Activated CD4-positive, alpha-beta T cell treated with anti-CD3 and anti-CD28 coated beads, Interleukin-2, Interleukin-6, amounts not matched to agents 100 ng/mL and 50 ng/mL, durations not matched to agents 16 hours and 8 hours (primary cell): Measurements from ENCODE around the gene BTBD16.

ENCODE experiments used
- DNase-seq: peaks from one replicate; pipeline ENCODE4 v3.0.0-alpha.2; 2020

BTBD16 gene

DNA sequence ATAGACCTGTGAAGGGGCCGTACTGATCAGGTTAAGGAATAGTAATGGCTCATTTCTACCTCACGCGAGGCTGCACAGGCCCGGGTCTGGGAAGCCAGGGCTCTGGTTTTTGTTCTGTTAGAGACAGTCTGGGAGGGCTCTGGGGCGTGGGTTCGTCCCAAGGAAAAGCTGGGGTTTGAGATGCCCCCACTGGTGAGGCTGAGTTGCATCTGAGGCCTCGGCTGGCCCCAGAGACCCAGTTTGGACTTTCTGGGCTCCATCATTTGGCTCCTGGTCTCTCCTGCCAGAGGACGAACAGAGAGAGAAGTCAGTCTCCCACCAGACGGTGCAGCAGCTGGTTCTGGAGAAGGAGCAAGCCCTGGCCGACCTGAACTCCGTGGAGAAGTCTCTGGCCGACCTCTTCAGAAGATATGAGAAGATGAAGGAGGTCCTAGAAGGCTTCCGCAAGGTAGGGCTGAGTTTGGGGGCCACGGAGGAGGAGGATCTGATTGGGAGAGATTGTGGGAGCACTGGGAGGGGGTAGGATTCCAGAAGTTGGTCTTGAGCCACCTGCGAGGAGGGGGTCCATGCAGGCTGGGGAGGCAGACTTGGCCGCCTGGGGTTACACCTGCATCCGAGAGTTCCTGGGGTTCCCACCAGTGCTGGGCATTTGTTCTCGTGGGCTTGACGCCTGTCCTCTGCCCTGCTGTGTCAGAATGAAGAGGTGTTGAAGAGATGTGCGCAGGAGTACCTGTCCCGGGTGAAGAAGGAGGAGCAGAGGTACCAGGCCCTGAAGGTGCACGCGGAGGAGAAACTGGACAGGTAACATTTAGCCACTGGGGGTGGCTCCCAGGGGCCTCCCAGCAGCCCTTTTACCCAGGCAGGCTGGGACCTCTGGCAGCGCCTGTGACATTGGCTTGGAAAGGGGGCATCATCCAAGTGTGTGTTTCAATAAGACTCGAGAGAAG lies 22.5 kb upstream of the BTBD16 start:
- no peak for DNase-seq

DNA sequence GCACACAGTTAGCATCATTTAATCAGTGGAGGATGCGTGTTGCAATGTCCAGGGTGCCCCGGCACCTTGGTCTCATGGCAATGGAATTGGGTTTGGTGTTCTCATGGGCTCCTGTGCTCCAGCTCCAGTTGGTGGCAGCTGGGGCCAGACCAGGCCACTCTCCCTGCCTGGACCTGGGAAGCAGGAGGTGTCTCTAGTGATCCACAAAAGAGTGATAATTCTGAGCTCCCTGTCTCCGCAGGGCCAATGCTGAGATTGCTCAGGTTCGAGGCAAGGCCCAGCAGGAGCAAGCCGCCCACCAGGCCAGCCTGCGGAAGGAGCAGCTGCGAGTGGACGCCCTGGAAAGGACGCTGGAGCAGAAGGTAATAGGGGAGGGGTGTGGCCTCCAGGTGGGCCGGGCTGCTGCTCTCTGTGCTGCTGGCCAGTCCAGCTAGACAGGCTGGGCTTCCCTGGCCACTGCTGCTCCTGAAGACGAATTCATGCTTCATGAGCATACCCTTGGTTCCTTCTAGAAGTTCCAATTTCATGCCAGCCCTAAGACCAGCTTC lies 21.7 kb upstream of the BTBD16 start:
- no peak for DNase-seq

DNA sequence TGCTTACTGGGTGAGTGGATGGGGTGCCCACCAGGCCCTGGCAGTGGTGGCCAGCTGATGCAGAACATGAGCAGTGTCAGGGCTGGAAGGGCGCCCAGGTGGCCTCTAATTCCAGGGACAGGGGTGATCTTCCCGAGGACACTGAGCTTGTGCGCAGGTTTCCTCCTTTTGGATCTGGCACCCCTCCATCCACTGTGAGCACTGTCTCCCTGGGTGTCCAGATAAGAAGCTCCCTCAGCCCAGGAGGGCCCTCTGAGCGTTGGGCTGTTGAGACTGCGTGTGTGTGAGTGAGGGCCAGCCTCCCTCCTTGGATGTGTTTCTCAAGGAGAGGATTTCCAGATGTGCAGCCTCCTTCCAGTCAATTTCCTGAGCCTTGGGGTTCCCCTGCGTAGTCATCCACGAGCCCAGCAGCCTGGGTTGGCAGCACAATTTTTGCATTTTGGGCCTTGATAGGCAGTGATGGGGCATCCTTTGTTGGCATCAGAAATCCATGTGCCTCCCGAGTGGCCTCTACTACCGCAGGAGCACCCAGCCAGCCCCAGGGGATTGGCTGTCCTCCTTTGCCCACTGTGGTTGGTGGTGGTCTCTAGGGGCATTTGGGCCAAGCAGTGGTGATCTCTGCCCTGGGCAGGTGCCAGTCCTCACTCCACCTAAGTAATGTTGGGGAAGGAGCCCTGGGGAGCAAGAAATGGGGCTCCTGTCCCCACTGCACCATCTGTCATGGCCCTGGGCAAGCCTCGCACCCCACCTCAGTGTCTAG lies 20.9 kb upstream of the BTBD16 start:
- no peak for DNase-seq

DNA sequence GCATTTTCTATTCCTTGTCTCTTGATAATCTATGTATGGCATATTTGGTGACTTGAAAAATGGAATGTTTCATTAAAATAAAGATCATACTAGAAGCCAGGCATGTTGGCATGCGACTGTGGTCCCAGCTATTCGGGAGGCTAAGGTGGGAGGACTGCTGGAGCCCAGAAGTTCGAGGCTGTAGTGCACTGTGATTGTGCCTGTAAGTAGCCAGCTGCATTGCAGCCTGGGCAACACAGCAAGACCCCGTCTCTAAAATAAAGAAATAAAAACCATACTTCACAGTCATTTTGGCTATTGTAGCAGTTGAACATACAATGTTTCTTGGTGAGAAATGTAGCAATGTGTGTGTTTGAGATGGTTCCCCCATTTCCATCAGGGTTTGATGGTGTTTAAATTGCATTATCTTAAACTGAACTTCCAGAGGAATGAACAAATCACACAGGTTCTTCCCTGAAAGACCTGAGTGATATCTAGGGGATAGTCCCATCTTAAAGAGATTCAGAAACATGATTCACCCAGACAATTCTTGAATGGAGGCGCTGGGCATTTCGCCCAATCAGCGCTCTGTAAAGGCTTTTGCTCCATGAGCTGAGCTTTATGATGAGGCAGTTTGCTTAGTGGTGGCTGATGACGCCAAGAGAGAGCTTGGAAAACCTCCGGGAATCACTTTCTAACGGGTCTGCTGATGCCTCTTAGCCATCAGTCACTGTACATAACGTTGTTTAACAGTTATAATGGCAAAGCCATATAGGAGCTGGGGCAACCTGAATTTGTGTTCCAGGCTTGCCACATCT lies 19.4 kb upstream of the BTBD16 start:
- DNase-seq: no peak

DNA sequence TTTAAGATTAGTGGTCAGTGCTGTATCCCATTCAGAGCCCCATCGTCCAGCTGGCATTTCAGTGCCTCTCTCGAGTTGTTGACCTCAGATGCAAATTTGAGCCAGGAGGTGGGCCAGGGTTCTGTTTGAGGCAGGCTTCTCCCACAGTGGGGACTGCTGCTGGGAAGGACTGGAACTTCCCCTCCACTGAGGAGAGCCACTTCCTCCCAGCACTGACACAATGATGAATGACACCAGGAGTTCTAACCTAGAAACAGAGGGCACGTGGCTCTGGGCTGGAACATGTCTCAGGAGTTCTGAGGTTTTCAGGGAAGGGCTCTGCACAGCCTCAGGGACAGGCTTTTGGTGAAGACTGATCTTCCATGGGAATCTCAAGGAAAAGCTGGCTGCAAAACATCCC lies 18.3 kb upstream of the BTBD16 start:
- no peak for DNase-seq

DNA sequence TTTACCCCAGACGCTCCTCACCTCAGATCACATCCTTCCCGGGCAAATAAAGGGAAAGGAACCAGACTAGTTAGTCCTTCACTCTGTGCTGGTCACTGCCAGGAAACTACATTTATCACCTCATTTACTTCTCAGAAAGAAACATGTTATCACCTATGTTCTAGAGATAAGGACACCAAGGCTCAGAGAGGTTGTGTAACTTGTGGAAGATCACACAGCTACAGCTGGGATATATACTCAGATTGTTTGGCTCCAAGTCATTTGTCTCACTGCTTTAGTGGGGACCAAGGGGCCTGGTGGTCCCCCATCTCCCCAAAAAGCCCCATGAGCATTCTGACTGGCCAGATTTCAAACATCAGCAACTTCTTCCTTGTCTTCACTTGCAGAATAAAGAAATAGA lies 17.5 kb upstream of the BTBD16 start:
- no peak for DNase-seq

DNA sequence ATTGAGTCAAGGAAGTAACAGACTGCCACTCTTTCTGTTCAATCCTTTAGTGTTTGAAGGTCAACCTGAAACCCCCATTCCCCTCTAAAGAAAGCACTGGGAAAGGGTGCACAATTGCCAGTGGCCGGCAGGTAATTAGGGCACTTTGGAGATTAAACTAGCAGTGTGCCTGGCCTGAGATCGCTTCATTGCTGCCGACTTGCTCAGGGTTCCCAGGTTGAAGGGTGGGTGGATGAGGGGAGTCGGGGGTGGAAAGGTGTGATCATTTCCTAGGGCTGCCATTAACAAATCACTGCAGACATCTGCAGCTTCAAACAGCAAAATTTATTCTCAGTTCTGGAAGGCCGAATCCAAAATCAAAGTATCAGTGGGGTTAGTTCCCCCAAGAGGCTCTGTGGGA lies 16.3 kb upstream of the BTBD16 start:
- no peak for DNase-seq

DNA sequence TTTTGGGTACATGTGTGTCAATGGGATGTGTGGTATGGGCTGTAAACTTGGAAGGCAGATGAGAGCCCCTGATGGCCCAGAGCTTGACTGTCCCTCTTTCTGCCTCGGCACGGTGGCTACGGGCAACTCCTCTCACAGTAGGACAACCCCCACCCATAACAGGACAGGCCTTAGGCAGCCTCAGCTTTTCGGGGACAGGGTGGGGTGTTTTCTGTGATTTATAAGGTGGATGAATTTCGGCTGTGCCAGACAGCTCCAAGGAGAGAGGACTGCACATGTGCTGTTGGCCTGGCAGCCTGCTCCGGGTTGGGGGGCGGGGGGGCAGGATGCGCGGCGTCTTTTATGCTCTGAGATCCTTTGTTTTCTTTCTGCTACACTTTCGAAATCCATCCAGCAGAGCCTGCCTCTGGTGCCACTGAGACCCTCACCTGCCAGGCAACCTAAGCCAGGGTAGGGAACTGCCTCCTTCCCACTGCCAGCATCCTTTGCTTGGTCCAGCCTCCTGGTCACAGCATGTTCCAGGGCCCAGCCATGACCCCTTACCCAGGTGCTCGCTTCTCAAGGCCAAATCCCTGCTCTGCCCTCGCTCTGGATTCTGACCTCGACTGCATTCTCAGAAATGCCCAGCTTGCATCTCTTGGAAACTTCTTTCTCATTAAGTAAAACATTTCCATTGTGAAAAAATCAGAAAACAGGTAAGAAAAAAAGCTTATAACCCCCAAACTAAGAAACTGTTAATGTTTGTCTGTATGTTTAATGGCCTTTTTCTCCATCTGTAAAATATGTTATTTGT lies 15.4 kb upstream of the BTBD16 start:
- DNase-seq: no peak

DNA sequence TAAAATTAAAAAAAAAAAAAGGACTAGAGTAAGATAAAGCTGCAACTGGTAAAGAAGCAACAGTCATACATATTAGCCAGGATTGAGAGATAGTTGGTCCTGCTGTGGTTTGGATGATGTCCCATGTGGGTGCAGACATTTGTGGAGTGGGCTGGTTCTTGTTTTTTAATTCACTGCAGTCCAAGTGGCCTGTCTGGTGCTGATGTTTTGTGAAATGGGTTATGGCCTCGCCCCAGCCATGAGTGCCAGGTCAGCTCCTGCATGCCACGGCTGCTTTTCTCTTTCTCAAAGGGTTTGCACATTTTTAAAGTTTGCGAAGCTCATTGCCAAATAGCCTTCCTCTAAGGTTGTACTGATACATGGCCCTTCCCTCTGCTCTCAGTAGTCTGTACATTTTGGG lies 14.1 kb upstream of the BTBD16 start:
- no peak for DNase-seq

DNA sequence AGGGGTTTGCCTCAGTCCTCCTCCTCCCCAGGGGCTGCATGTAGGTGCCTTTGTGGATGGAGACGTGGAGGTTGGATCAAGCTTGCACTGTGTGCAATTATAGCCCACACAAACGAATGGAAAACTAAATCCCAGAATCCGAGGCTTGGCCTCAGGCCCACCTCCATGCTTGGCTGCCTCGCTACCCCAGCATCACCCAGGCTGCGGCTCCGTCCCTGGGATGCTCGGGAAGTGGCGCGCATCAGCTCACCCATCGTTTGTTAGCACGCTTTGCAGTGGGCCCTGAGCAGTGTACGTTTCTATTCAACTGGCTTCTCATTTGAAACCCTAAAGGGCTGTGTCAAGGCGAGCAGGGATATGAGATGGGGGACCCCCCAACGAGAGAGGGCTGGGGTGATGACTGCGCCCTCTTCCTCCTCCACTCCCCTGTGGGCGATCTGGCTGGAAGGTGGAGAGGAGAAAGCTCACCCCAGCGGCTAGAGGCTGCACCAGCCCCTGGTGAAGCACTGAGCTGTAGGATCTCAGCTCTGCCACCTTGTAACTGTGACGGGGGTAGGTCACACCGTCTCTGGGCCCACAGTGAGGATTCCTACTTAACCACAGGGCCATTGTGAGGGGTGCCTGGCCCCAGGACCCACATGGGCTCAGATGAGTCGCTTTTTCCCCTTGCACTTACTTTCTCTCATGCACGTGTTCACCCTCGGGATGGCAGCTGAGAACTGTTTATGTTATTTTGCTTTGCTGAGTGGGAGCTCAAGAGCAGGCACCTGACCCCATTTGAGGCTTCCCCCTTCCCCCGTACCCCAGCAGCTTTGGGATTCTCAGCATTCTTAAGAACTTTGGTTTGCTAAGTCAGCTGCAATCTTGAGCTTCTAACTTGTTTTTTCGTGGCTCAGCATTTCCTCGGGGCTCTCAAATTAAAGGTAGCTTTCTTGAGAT lies 12.7 kb upstream of the BTBD16 start:
- DNase-seq: no peak

DNA sequence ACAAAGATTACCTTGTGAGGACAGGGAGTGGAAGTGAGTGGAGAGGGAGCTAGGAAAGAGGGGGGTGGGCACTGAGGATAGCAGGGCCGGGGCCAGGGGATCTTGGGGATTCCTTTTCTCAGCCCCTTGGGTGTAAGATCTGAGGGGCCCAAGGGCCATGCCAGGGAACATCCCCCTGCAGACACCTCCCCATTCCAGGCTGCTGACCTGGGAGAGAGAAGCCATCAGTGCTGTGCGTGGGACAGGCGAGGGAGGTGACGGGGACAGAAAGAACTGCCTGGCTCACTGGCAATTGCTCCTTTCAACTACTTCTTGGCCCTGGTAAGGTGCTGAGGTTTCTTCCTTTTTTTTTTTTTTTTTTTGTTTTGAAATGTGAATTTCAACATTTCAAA lies 12.0 kb upstream of the BTBD16 start:
- DNase-seq: no peak

DNA sequence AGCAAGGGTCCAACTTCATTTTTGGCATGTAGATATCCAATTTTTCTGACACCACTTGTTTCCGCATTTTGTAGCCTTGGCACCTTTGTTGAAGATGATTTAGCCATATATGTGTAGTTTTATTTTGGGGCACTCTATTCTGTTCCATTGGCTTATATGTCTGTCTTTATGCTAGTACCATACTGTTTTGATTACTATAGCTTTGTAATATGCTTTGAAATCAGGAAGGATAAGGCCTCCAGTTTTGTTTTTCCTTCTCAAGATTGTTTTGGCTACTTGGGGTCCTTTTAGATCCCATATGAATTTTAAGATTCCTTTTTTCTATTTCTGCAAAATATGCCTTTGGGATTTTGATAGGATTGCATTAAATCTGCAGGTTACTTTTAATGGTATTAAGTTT lies 9.5 kb upstream of the BTBD16 start:
- no peak for DNase-seq

DNA sequence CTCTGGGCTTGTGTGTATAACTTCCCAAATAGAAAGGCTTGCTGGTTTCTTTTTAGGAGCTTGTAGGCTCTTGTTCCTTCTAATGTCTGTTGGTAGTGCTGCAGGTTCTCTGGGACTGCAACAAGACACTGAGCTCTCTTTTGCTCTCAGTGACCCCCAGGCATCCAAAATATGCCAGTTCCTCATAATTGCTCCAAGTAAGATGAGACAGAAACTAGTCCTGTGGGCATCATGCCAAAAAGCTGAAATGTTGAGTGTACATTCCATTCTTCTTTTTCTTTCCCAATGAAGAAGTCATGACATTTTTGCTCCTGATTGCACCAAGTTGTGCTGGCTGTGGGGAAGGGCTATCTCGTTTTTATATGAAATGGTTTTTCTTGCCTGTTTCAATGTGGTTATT lies 7.1 kb upstream of the BTBD16 start:
- no peak for DNase-seq

DNA sequence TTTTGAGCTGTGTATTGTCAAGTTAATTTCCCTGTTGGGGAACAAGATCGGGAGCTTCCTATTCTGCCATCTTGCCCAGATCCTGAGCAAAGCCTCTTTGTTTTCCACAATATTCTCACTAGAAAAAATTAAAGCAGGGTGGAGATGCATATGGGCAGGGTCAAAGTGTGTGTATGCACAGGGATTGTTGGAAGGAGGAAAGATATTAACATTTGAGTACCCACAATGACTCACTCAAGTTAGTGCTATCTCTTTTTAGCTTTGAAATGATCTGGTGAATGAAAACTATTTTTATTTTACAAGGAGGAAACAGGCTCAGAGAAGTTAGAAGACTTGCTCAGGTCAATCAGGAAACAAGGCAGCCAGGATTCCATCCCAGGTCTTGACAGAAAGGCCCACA lies 6.7 kb upstream of the BTBD16 start:
- DNase-seq: no peak

DNA sequence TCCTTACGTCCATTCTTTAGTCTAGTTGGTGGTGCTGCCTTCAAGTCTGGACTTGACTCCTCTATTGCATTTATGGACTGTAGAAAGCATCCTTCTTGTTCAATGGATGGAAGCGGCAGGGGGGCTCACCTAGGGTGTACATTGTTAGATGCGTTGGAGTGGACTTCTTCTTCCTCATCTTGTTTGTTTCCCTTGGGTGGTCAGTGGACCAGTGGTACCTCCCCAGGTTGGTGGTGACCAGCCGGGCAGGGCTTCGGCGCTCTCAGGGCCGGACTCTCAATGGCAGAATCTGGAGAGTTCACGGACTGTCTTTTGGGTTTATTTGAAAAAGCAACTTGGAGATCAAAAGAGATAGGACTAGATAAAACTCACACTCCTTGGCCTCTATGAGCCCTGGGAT lies 6.2 kb upstream of the BTBD16 start:
- DNase-seq: no peak

DNA sequence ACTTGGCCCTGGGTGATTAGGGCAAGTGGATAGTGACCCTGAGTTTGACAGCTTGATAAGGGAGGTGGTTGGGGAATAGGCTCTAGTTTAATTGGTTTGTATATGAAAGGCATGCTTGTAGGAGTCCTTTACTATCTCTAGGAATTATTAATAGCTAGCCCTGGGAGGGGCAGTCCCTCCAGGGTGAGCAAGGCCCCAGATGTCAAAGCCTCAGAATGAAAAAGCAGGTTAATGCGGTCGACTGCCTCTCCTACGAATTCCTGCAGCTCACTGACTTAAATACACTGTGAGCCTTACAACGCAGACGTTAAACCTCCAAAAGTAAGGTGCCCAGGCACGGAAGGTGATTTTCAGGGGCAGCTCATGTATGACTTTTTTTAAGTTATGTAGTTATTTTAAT lies 5.2 kb upstream of the BTBD16 start:
- DNase-seq: no peak

DNA sequence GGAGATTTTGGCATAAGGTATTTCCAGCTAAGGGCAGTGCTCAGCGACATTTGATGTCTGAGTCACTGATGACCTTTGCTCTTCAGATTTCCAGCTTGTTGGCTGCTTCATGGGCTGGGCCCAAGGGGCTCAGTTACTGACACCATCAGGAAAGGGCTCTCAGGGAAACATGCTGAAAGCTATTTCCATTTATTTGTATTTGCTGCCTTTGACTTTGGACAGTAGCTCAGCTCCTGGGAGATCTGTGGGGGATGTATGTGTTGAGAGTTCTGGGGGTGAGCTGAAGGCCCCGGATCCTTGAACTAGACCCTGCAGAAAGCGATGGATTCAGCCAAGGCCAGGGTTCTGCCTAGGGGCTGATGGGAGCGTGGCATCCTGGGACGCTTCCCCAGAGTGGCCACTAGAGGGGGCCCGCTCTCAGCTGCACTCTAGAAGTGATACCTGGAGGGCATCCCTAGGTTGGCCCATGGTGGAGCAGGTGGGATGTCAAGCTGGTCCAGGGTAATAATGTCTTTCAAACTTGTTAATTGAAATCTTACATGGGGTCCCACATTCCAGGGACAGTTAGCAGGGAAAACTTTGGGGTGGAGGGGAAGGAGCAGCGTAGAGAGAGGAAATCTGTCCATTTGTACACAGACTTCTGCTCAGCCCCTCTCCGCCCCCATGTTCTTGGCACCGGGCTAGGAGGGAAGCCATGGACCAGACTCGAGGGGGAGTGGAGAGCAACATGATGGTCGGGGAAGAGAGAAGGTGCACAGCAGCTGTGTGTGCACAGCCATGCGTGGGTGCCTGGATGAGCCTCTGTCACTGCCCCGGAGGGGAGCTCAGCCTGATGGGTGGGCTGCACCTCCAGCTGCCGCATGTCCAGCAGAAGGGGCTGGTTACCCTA lies 3.0 kb upstream of the BTBD16 start:
- DNase-seq: peak; percentile 61

DNA sequence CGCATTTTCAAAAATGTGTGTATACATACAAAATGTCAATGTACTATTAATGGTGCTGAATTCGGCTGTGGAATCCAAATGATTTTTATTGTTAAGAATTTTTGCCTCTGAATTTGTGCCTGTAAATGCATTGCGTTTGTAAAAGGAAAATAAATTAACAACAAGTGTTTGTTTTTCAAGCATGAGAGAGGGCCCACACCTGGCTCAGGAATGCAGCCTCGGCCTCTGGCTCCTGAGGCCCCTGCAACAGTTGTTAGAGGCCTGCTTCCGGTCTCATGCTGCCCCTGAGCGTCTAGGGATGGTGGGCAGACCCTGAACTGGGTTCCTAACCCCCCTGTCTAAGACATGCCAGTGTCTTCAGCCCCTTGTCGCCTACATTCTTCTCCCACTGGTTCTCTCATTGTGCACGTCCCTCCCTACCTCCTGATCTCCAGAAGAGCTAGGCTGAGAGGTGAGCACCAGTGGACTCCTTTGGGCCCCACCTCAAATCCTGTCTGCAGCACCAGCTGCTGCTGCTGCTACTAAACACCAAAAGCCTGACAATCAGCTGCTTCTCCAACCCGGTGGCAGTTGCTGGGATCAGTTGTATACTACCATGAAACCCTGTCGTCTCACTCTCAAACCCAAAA lies 1.9 kb upstream of the BTBD16 start:
- no peak for DNase-seq

DNA sequence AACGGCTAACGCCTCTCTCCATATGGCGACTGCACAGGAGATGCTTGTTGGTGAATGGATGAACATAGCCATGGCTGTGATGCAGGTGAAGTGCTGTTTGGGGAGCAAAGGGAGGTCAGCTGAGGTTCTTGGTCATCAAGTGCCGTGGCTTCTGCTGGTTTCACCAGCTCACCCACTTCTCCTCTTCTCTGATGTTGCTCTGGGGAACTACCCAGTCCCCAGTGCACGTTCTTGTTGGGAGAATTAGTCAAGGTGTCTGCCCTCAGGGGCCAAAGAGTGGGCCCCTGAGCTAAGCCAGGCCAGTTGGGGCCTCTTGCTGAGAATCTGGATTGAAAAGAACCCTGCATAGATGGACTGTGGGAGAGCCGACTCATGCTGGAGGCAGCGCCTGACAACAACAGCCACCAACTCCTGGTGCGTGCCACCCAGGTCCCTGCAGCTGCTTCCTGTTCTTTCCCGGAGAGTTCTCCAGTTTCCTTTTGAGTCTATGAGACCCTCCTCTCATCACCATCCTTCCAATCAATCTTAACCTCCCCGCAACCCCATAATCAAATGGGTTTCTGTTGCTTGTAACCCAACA lies 3.0 kb downstream of the BTBD16 start:
- no peak for DNase-seq
